ENCODE results near the gene PRKACA. TPM values are rescaled to one million over a fixed set of nuclear protein-coding genes. Genes with fewer than 3 reads are reported as not detected.

PRKACA gene
- total RNA-seq, 4 donors from 2014 or later: 26.9 to 59.4 (median 41.3) TPM

GRCh38 chr19:14141041-14141440, 23.5 kb upstream of the PRKACA start:
- DNase-seq (ENCODE audit: low spot score in 2 of 2): no peak
- no peaks in the 10 kb centered on the region for H3K9me3 ChIP-seq
- TF ChIP-seq EP300 (IDR thresholded peaks at IDR 0.05) (no peak), CTCF (IDR thresholded peaks at IDR 0.05) (no peak), POLR2A (IDR thresholded peaks at IDR 0.05) (no peak)
- H3K36me3 ChIP-seq: peaks cover 0 to 4% (median 0%) of the 10 kb centered on the region in 3 donors
- WGBS, 2 donors: 88 to 95% methylated on average over 8 of the region's 8 CpGs
- H3K4me1 ChIP-seq: peaks cover 0 to 29% (median 15%) of the 10 kb centered on the region in 4 donors
- H3K4me3 ChIP-seq: no peak overlapping the region
- no peaks in the 10 kb centered on the region for H3K27me3 ChIP-seq
- H3K27ac ChIP-seq: no peak overlapping the region

DNA sequence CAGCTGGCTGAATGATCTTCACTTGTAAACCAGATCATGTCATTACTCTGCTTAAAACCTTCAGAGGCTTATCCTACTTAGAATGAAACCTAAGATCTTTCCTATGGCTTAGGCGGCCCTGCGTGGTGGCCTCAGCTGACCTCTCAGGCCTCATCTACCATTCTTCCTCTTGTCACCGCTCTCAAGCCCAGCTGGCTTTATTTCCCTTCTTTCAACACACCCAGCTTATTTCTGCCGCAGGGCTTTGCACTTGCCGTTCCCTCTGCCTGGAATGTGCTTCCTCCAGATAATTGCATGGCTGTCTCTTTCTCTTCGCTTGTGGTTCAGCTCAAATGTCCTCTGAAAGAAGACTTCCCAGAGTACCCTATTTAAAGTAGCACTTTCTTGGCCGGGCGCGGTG, 22.4 kb upstream of the PRKACA start:
- no peak overlapping the region for H3K4me3 ChIP-seq
- H3K27me3 ChIP-seq: no peaks in the 10 kb centered on the region
- 74 to 76% methylated on average over 9 of the region's 9 CpGs for WGBS, 2 donors
- peaks cover 0 to 4% (median 0%) of the 10 kb centered on the region in 3 donors for H3K36me3 ChIP-seq
- H3K4me1 ChIP-seq: peaks cover 0 to 36% (median 19%) of the 10 kb centered on the region in 4 donors
- H3K9me3 ChIP-seq: no peaks in the 10 kb centered on the region
- no peak for DNase-seq (ENCODE audit: low spot score in 2 of 2)
- peak overlapping the region in 1 of 4 donors; percentile 23 for H3K27ac ChIP-seq
- no peak for TF ChIP-seq CTCF (IDR thresholded peaks at IDR 0.05)
- TF ChIP-seq POLR2A (IDR thresholded peaks at IDR 0.05): no peak
- TF ChIP-seq EP300 (IDR thresholded peaks at IDR 0.05): peak in 1 of 2 donors; percentile 61

GRCh38 chr19:14138576-14139265, 21.2 kb upstream of the PRKACA start:
- WGBS, 2 donors: 67 to 72% methylated on average over 9 of the region's 9 CpGs

DNA sequence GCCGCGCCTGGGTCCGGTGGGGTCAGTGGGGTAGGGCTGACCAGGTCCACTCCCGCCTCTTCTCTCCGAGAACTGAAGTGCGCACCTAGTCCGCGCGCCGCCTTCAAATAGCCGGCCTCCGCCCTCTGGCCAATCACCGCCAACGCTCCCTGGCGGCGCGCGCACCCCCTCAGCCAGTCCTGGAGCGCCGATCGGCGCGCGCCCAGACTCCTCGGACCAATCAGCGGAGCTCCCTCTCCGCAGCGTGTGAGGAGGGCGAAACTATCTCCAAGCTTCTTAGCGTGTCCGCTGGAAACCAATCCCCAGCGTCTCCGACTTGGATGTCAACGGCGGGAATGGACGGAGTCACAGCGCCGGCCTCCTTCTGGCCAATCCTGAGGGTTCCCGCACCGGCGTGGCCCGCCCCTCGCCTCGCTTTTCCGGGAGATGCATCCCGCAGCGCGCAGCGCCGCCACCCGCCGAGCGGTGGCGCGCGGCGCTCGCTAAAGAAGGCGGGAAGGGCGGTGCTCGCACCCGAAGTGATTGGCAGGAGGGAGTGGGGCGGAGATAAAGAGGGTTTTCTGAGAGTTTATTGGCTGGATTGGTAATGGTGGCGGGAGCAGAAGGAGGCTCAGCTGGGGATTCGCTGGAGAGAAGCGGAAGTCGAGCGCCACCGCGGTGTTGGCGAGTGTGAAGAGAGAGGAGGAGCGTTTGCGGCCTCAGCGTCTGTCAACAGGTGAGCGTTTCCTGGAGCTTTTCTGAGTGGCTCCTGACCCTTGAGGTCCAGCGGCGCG, 19.1 kb upstream of the PRKACA start, which contains the start of gene ASF1B:
ASF1B (minus strand) TSS at position 81 of the 773 bp plus-strand sequence. CDS start 133 bp downstream, outside the sequence.
- Histone ChIP-seq H3K4me3 (peak within 1 kb of the TSS; percentile 49 to 75 (median 68)), H3K27me3 (no peaks in the 10 kb centered on the region), H3K27ac (peak within 1 kb of the TSS; percentile 80 to 94 (median 88)), H3K4me1 (peaks cover 0 to 36% (median 19%) of the 10 kb centered on the region in 4 donors), H3K36me3 (peaks cover 0 to 4% (median 0%) of the 10 kb centered on the region in 3 donors), H3K9me3 (no peaks in the 10 kb centered on the region)
- DNase-seq (ENCODE audit: low spot score in 2 of 2): peak; percentile 95 to 97
- TF ChIP-seq EP300 (IDR thresholded peaks at IDR 0.05) (peak; percentile 78 to 86), CTCF (IDR thresholded peaks at IDR 0.05) (peak; percentile 88 to 99 (median 96)), POLR2A (IDR thresholded peaks at IDR 0.05) (peak; percentile 37 to 81)
- 0% methylated on average over 45 to 56 of the region's 78 CpGs for WGBS, 2 donors

More at GRCh38 chr19:14138576-14139265, 21.2 kb upstream of the PRKACA start:
- H3K9me3 ChIP-seq: no peaks in the 10 kb centered on the region
- H3K4me1 ChIP-seq: peaks cover 0 to 36% (median 19%) of the 10 kb centered on the region in 4 donors
- peak overlapping the region in 2 of 4 donors; percentile 34 to 94 for H3K27ac ChIP-seq
- TF ChIP-seq CTCF (IDR thresholded peaks at IDR 0.05) (no peak), EP300 (IDR thresholded peaks at IDR 0.05) (no peak), POLR2A (IDR thresholded peaks at IDR 0.05) (no peak)
- no peak overlapping the region for H3K4me3 ChIP-seq
- H3K36me3 ChIP-seq: peaks cover 0 to 4% (median 0%) of the 10 kb centered on the region in 3 donors
- DNase-seq (ENCODE audit: low spot score in 2 of 2): no peak
- H3K27me3 ChIP-seq: no peaks in the 10 kb centered on the region
